Naive thymus-derived CD4-positive, alpha-beta T cell (primary cell): ENCODE results near the gene MAOA. TPM values are rescaled to one million over a fixed set of nuclear protein-coding genes. Genes with fewer than 3 reads are reported as not detected.
A peak's percentile ranks its signal among the peaks of the same experiment; 100 is the strongest.
"Not testable (repeated sequence)": the region's sequence is repeated elsewhere in the genome, so short reads cannot be mapped to it uniquely, and the experiment has no call there.

Experiments used
- ATAC-seq: fragments of 150-1000 bp; cut with Tn5 transposase; 2 replicates; pipeline ENCODE4 v1.10.0; 2021; ENCODE audit warnings: mild to moderate bottlenecking, moderate library complexity
- CTCF ChIA-PET: fragments of 350-600 bp; sonication (Branson Sonifier 250); formaldehyde crosslinking; loops from one replicate; lab custom pipeline; 2021; ENCODE audit warnings: antibody characterized with exemption; lab: Charles Lee
- POLR2A ChIA-PET: fragments of 350-600 bp; sonication (Branson Sonifier 250); formaldehyde crosslinking; loops from one replicate; lab custom pipeline; 2021; ENCODE audit warnings: antibody characterized with exemption, inconsistent platforms; lab: Charles Lee
- DNase-seq, 9 donors: peaks; one replicate each; pipeline versions ENCODE4 v3.0.0 to v3.0.0-alpha.2; 2020 to 2022; ENCODE audit warnings: mixed read lengths in 1 of 9
- H3K27ac ChIP-seq: one replicate; pipeline ENCODE4 v1.7.0; 2013; ENCODE audit warnings: mild to moderate bottlenecking, low read depth, low read length, moderate library complexity
- H3K27me3 ChIP-seq, 2 donors: one replicate each; pipeline ENCODE4 v1.7.0; 2013; ENCODE audit warnings: low read length in 2 of 2, mild to moderate bottlenecking in 2 of 2, moderate library complexity in 2 of 2; ENCODE audit not compliant: control insufficient read depth in 2 of 2, insufficient read depth in 2 of 2
- H3K36me3 ChIP-seq, 3 experiments: 1 replicate in 2 of 3; 2 replicates in 1 of 3; pipeline ENCODE4 v1.7.0; 2013; ENCODE audit warnings: low read length in 3 of 3, mild to moderate bottlenecking in 3 of 3, moderate library complexity in 1 of 3; ENCODE audit not compliant: insufficient read depth in 3 of 3, control insufficient read depth in 2 of 3
- H3K4me1 ChIP-seq, 2 donors: one replicate each; pipeline ENCODE4 v1.7.0; 2013; ENCODE audit warnings: low read length in 2 of 2, mild to moderate bottlenecking in 2 of 2, moderate library complexity in 1 of 2; ENCODE audit not compliant: control insufficient read depth in 2 of 2, insufficient read depth in 2 of 2
- H3K4me3 ChIP-seq: 2 replicates; pipeline ENCODE4 v1.7.0; 2013; ENCODE audit warnings: mild to moderate bottlenecking, low read length
- H3K9me3 ChIP-seq, 3 experiments: 1 replicate in 2 of 3; 2 replicates in 1 of 3; pipeline ENCODE4 v1.7.0; 2013; ENCODE audit warnings: low read length in 3 of 3; ENCODE audit not compliant: control insufficient read depth in 2 of 3
- H3K27ac Mint-ChIP-seq, 9 donors: one replicate each; pipeline ENCODE4 v1.8.0; 2020 to 2022; ENCODE audit warnings: mixed read lengths in 9 of 9, mild to moderate bottlenecking in 8 of 9, moderate library complexity in 5 of 9, inconsistent platforms in 2 of 9
- H3K27me3 Mint-ChIP-seq, 5 donors: one replicate each; pipeline ENCODE4 v1.8.0; 2021 to 2022; ENCODE audit warnings: mixed read lengths in 5 of 5, mild to moderate bottlenecking in 1 of 5
- H3K36me3 Mint-ChIP-seq, 5 donors: one replicate each; pipeline ENCODE4 v1.8.0; 2020 to 2022; ENCODE audit warnings: mixed read lengths in 5 of 5, mild to moderate bottlenecking in 3 of 5, inconsistent platforms in 1 of 5
- H3K4me1 Mint-ChIP-seq, 7 donors: one replicate each; pipeline ENCODE4 v1.8.0; 2020 to 2022; ENCODE audit warnings: mixed read lengths in 7 of 7, mild to moderate bottlenecking in 3 of 7, inconsistent platforms in 1 of 7
- H3K4me3 Mint-ChIP-seq, 10 donors: one replicate each; pipeline ENCODE4 v1.8.0; 2020 to 2022; ENCODE audit warnings: mild to moderate bottlenecking in 10 of 10, mixed read lengths in 10 of 10, moderate library complexity in 6 of 10, inconsistent platforms in 2 of 10
- H3K9me3 Mint-ChIP-seq, 11 donors: one replicate each; pipeline ENCODE4 v1.8.0; 2020 to 2022; ENCODE audit warnings: mixed read lengths in 11 of 11, mild to moderate bottlenecking in 4 of 11, inconsistent platforms in 1 of 11, moderate library complexity in 1 of 11
- intact Hi-C, 2 donors: fragments of 100-400 bp; cut with micrococcal nuclease; formaldehyde crosslinking; loops; one replicate each; pipeline ENCODE4 v1.15.1; 2023
- polyA plus RNA-seq, 2 donors: library from polyadenylated mRNA; unstranded; fragments of 300-500 nt; fragmentation: Illumina TruSeq; gene quantifications; one replicate each; pipeline ENCODE4 v1.2.3, GENCODE V29; 2021
- total RNA-seq, 6 experiments: library from RNA in 5 of 6; stranded (reverse) in 5 of 6; gene quantifications; 1 replicate in 5 of 6; 2 replicates in 1 of 6; pipeline ENCODE4 v1.2.3 and lab custom pipeline; 2021 to 2026

MAOA gene
- total and polyA plus RNA-seq, 7 experiments from 2014 or later: 0.67 to 0.75 TPM; not detected in 5

GRCh38 chrX:43675965-43676628, 20.0 kb downstream of the MAOA start:
- H3K27ac ChIP-seq, H3K9me3 ChIP-seq, POLR2A ChIA-PET, H3K9me3 Mint-ChIP-seq, H3K27ac Mint-ChIP-seq, CTCF ChIA-PET, H3K36me3 ChIP-seq, H3K36me3 Mint-ChIP-seq, H3K4me1 Mint-ChIP-seq, H3K27me3 Mint-ChIP-seq, intact Hi-C loops, H3K4me3 ChIP-seq, H3K27me3 ChIP-seq, H3K4me3 Mint-ChIP-seq, ATAC-seq, H3K4me1 ChIP-seq: not testable (repeated sequence)
- DNase-seq: peak in 1 of 9 donors; percentile 11

- no peak overlapping the region for H3K27ac Mint-ChIP-seq
- ChIA-PET POLR2A (no interaction called here), CTCF (no interaction called here)
- Histone ChIP-seq H3K4me1 (no peaks in the 10 kb centered on the region), H3K27me3 (no peaks in the 10 kb centered on the region), H3K36me3 (no peaks in the 10 kb centered on the region), H3K27ac (no peak overlapping the region), H3K4me3 (no peak overlapping the region), H3K9me3 (no peaks in the 10 kb centered on the region)
- H3K36me3 Mint-ChIP-seq: no peaks in the 10 kb centered on the region
- H3K9me3 Mint-ChIP-seq: no peaks in the 10 kb centered on the region
- intact Hi-C loops: no loop called here
- ATAC-seq (peak; percentile 29), DNase-seq (peak in 3 of 9 donors; percentile 11 to 23 (median 15))
- H3K4me3 Mint-ChIP-seq: no peak overlapping the region
- no peaks in the 10 kb centered on the region for H3K4me1 Mint-ChIP-seq
- H3K27me3 Mint-ChIP-seq: peaks cover 0 to 4% (median 2%) of the 10 kb centered on the region in 5 donors
Measured at GRCh38 chrX:43676971-43677572, 21.0 kb downstream of the MAOA start.

DNA sequence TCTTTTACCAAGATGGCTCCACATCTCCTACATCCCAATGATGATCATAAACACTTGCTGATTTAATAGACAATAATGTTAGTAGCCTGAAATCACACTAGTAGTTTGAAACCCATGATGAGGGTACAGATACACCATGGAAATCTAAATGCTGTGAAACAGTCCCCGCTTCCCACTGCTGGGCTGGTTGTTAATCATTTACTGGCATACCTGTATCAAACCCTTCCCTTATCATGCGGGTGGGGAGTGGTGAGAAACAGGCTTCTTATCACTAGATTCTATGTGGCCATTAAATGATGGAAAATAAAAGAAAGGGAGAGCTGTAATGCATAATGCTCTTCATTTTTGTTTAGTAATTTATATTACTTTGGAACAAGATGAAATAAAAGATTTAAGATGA, 21.9 kb downstream of the MAOA start:
- H3K4me3 Mint-ChIP-seq: no peak overlapping the region
- H3K27ac Mint-ChIP-seq: no peak overlapping the region
- H3K9me3 Mint-ChIP-seq: no peaks in the 10 kb centered on the region
- Histone ChIP-seq H3K9me3 (no peaks in the 10 kb centered on the region), H3K36me3 (no peaks in the 10 kb centered on the region), H3K27me3 (no peaks in the 10 kb centered on the region), H3K27ac (no peak overlapping the region), H3K4me3 (no peak overlapping the region), H3K4me1 (no peaks in the 10 kb centered on the region)
- H3K4me1 Mint-ChIP-seq: no peaks in the 10 kb centered on the region
- POLR2A ChIA-PET: no interaction called here
- no peak for DNase-seq
- intact Hi-C loops: no loop called here
- no peak for ATAC-seq
- peaks cover 0 to 4% (median 2%) of the 10 kb centered on the region in 5 donors for H3K27me3 Mint-ChIP-seq
- H3K36me3 Mint-ChIP-seq: no peaks in the 10 kb centered on the region
- CTCF ChIA-PET: no interaction called here

DNA sequence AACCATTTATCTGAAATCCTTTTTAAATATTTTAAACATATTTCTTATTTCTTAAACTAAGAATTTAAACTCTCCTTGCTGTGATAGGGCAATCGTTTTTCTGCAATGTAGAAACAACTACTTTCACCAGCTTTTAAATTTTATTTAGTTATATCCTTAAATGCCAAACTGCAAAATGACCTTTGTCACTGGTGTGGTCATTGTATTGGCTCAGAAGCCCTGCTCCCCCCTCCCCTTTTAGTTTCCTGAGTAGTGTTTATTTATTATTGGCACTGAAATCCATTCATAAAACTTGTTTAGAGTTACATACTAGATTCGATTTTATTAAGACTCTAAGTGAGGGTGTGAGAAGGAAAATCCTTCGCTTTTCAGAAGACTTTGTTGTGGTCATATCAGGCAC, 23.0 kb downstream of the MAOA start:
- ATAC-seq: no peak
- Mint-ChIP-seq H3K4me1 (no peaks in the 10 kb centered on the region), H3K4me3 (no peak overlapping the region), H3K27ac (no peak overlapping the region), H3K36me3 (no peaks in the 10 kb centered on the region), H3K27me3 (peaks cover 0 to 4% (median 2%) of the 10 kb centered on the region in 5 donors), H3K9me3 (no peaks in the 10 kb centered on the region)
- ChIA-PET CTCF (no interaction called here), POLR2A (no interaction called here)
- Histone ChIP-seq H3K4me1 (no peaks in the 10 kb centered on the region), H3K4me3 (no peak overlapping the region), H3K27me3 (no peaks in the 10 kb centered on the region), H3K27ac (no peak overlapping the region), H3K36me3 (no peaks in the 10 kb centered on the region), H3K9me3 (no peaks in the 10 kb centered on the region)
- intact Hi-C loops: no loop called here
- DNase-seq: no peak

DNA sequence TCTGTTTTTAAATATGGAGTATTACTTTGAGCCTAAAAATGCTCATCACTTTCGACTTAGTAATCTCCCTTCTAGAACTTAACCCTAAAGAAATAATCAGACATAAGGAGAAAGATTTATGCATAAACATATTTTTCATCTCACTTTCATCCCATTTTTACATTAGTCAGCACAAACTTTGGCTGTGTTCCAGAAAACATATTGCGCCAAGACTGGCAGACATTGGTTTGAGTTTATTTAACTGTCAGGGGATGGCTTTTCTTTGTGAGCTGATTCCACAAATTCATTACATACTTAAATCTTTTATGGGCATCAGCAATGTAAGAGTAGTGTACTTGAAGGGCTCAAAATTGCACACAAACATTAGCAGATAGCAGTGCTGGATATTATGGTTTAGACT, 23.7 kb downstream of the MAOA start:
- no peaks in the 10 kb centered on the region for H3K4me1 ChIP-seq
- ChIA-PET POLR2A (no interaction called here), CTCF (no interaction called here)
- no peaks in the 10 kb centered on the region for H3K27me3 ChIP-seq
- peaks cover 0 to 4% (median 2%) of the 10 kb centered on the region in 5 donors for H3K27me3 Mint-ChIP-seq
- H3K9me3 Mint-ChIP-seq: no peaks in the 10 kb centered on the region
- H3K36me3 ChIP-seq: no peaks in the 10 kb centered on the region
- no peaks in the 10 kb centered on the region for H3K9me3 ChIP-seq
- no peaks in the 10 kb centered on the region for H3K4me1 Mint-ChIP-seq
- H3K4me3 ChIP-seq: no peak overlapping the region
- no peak overlapping the region for H3K4me3 Mint-ChIP-seq
- no peak for ATAC-seq
- no peaks in the 10 kb centered on the region for H3K36me3 Mint-ChIP-seq
- no peak overlapping the region for H3K27ac ChIP-seq
- intact Hi-C loops: no loop called here
- no peak for DNase-seq
- H3K27ac Mint-ChIP-seq: no peak overlapping the region

- no peaks in the 10 kb centered on the region for H3K36me3 Mint-ChIP-seq
- peaks cover 0 to 2% (median 0%) of the 10 kb centered on the region in 5 donors for H3K27me3 Mint-ChIP-seq
- intact Hi-C loops: no loop called here
- no peak overlapping the region for H3K4me3 Mint-ChIP-seq
- H3K27me3 ChIP-seq: no peaks in the 10 kb centered on the region
- H3K9me3 Mint-ChIP-seq: no peaks in the 10 kb centered on the region
- POLR2A ChIA-PET: no interaction called here
- H3K9me3 ChIP-seq: no peaks in the 10 kb centered on the region
- no peaks in the 10 kb centered on the region for H3K36me3 ChIP-seq
- DNase-seq (no peak), ATAC-seq (no peak)
- H3K4me1 ChIP-seq: no peaks in the 10 kb centered on the region
- no peak overlapping the region for H3K4me3 ChIP-seq
- no peak overlapping the region for H3K27ac Mint-ChIP-seq
- CTCF ChIA-PET: no interaction called here
- H3K4me1 Mint-ChIP-seq: no peaks in the 10 kb centered on the region
- no peak overlapping the region for H3K27ac ChIP-seq
Measured at GRCh38 chrX:43682726-43683125, 26.6 kb downstream of the MAOA start.

GRCh38 chrX:43685221-43685620, 29.1 kb downstream of the MAOA start:
- Histone ChIP-seq H3K9me3 (no peaks in the 10 kb centered on the region), H3K36me3 (no peaks in the 10 kb centered on the region), H3K27ac (no peak overlapping the region), H3K27me3 (no peaks in the 10 kb centered on the region), H3K4me1 (no peaks in the 10 kb centered on the region), H3K4me3 (no peak overlapping the region)
- no peaks in the 10 kb centered on the region for H3K36me3 Mint-ChIP-seq
- H3K9me3 Mint-ChIP-seq: no peaks in the 10 kb centered on the region
- ChIA-PET POLR2A (no interaction called here), CTCF (no interaction called here)
- H3K4me1 Mint-ChIP-seq: no peaks in the 10 kb centered on the region
- no peak for ATAC-seq
- H3K27me3 Mint-ChIP-seq: peaks cover 0 to 2% (median 0%) of the 10 kb centered on the region in 5 donors
- intact Hi-C loops: no loop called here
- H3K27ac Mint-ChIP-seq: no peak overlapping the region
- no peak for DNase-seq
- no peak overlapping the region for H3K4me3 Mint-ChIP-seq
